OCI-LY7 (cell line): ENCODE measurements around the gene IGF2. TPM values are rescaled to one million over a fixed set of nuclear protein-coding genes. Genes with fewer than 3 reads are reported as not detected.

Experiments
- BruUV-seq: library from RNA; stranded (reverse); fragments of 400-500 nt; replicated peaks from 2 replicates; lab custom pipeline; 2021; lab: Mats Ljungman, UMichigan
- CTCF ChIA-PET: fragments of 300-600 bp; sonication (Branson Sonifier 250); formaldehyde crosslinking; loops from one replicate; lab custom pipeline; 2022; ENCODE audit warnings: antibody characterized with exemption; ENCODE audit not compliant: unreplicated experiment; lab: Charles Lee
- POLR2A ChIA-PET: fragments of 300-600 bp; sonication (Branson Sonifier 250); formaldehyde crosslinking; loops from one replicate; lab custom pipeline; 2022; ENCODE audit warnings: antibody characterized with exemption; lab: Charles Lee
- DNase-seq: peaks from one replicate; pipeline ENCODE4 v3.0.0-alpha.2; 2015; ENCODE audit warnings: low spot score
- H2AFZ ChIP-seq: fragments of 200-600 bp; sonication (generic), shearing (Covaris generic); 2 replicates; pipeline ENCODE4 v1.6.1; 2014; ENCODE audit warnings: mild to moderate bottlenecking, antibody characterized with exemption, low read length, moderate library complexity
- H3K27ac ChIP-seq: fragments of 200-600 bp; sonication (generic); 2 replicates; pipeline ENCODE4 v1.5.1; 2014; ENCODE audit warnings: mixed run types, low read depth, mild to moderate bottlenecking, moderate library complexity, low read length, inconsistent platforms; ENCODE audit not compliant: poor library complexity, severe bottlenecking
- H3K36me3 ChIP-seq: fragments of 200-600 bp; sonication (generic); 2 replicates; pipeline ENCODE4 v1.6.1; 2014; ENCODE audit warnings: mild to moderate bottlenecking, antibody characterized with exemption, low read length, moderate library complexity, mixed read lengths; ENCODE audit not compliant: insufficient read depth
- H3K4me1 ChIP-seq: fragments of 200-600 bp; sonication (generic); 2 replicates; pipeline ENCODE4 v1.5.1; 2014; ENCODE audit warnings: mild to moderate bottlenecking, low read length; ENCODE audit not compliant: insufficient read depth, poor library complexity, severe bottlenecking
- H3K4me2 ChIP-seq: fragments of 200-600 bp; sonication (generic); 2 replicates; pipeline ENCODE4 v1.6.1; 2014; ENCODE audit warnings: mild to moderate bottlenecking, low read length
- H3K4me3 ChIP-seq: fragments of 200-600 bp; sonication (generic); 2 replicates; pipeline ENCODE4 v1.5.1; 2014; ENCODE audit warnings: mild to moderate bottlenecking, low read depth, low read length; ENCODE audit not compliant: poor library complexity, severe bottlenecking
- H3K79me2 ChIP-seq: fragments of 200-600 bp; sonication (generic); 2 replicates; pipeline ENCODE4 v1.6.1; 2016; ENCODE audit warnings: low read depth, mild to moderate bottlenecking, low read length, moderate library complexity, mixed read lengths; ENCODE audit not compliant: insufficient read depth
- H3K9me2 ChIP-seq: fragments of 200-600 bp; sonication (generic); 2 replicates; pipeline ENCODE4 v1.6.1; 2016; ENCODE audit warnings: mild to moderate bottlenecking, low read length, mixed read lengths; ENCODE audit not compliant: insufficient read depth
- H3K9me3 ChIP-seq: fragments of 200-600 bp; sonication (generic); 2 replicates; pipeline ENCODE4 v1.6.1; 2014; ENCODE audit warnings: mild to moderate bottlenecking, mixed run types, low read length, mixed read lengths
- H4K20me1 ChIP-seq: fragments of 200-600 bp; sonication (generic); 2 replicates; pipeline ENCODE4 v1.6.1; 2014; ENCODE audit warnings: mild to moderate bottlenecking, antibody characterized with exemption, low read length, moderate library complexity, mixed read lengths; ENCODE audit not compliant: insufficient read depth
- CTCF ChIP-seq: fragments of 200-600 bp; sonication (generic); conservative IDR thresholded peaks from 2 replicates; pipeline ENCODE4 v1.5.1; 2014; ENCODE audit warnings: mild to moderate bottlenecking, antibody characterized with exemption, low read length, moderate library complexity, mixed read lengths
- EZH2phosphoT487 ChIP-seq: fragments of 200-600 bp; sonication (generic); IDR thresholded peaks from 2 replicates; pipeline ENCODE4 v1.6.1; 2018; ENCODE audit warnings: low read depth, borderline replicate concordance, mild to moderate bottlenecking, mixed run types, antibody characterized with exemption, low read length, moderate library complexity, mixed read lengths
- intact Hi-C: fragments of 100-400 bp; cut with micrococcal nuclease; formaldehyde crosslinking; loops from one replicate; pipeline ENCODE4 v1.10.0; 2022; ENCODE audit not compliant: unreplicated experiment
- total RNA-seq, 2 experiments: library from RNA; depleted of rRNA in 1 of 2; stranded (reverse); fragments of >200 nt in 1 of 2; shearing (Covaris generic) in 1 of 2; gene quantifications; 2 replicates each; pipeline ENCODE4 v1.2.3, GENCODE V29; 2014 to 2022

The IGF2 gene
- total RNA-seq, 2 experiments from 2014 or later: not detected

- Histone ChIP-seq H3K4me3 (no peak overlapping the region), H3K9me3 (no peaks in the 10 kb centered on the region), H2AFZ (no peak overlapping the region), H3K4me2 (no peak overlapping the region), H3K27ac (no peak overlapping the region), H3K36me3 (no peaks in the 10 kb centered on the region), H3K9me2 (no peaks in the 10 kb centered on the region), H3K79me2 (no peaks in the 10 kb centered on the region), H4K20me1 (no peaks in the 10 kb centered on the region), H3K4me1 (no peaks in the 10 kb centered on the region)
- no TSS peak for BruUV-seq
- no peak for DNase-seq
- intact Hi-C loops: no loop called here
- TF ChIP-seq EZH2phosphoT487: no peak
- no peak for TF ChIP-seq CTCF
- POLR2A ChIA-PET: no interaction called here
- CTCF ChIA-PET: no interaction called here
Measured at GRCh38 chr11:2143477-2143798, 4.2 kb upstream of the IGF2 start.

GRCh38 chr11:2142762-2143202 is 3.6 kb upstream of the IGF2 start:
- intact Hi-C loops: no loop called here
- no peaks in the 10 kb centered on the region for H3K9me2 ChIP-seq

DNA sequence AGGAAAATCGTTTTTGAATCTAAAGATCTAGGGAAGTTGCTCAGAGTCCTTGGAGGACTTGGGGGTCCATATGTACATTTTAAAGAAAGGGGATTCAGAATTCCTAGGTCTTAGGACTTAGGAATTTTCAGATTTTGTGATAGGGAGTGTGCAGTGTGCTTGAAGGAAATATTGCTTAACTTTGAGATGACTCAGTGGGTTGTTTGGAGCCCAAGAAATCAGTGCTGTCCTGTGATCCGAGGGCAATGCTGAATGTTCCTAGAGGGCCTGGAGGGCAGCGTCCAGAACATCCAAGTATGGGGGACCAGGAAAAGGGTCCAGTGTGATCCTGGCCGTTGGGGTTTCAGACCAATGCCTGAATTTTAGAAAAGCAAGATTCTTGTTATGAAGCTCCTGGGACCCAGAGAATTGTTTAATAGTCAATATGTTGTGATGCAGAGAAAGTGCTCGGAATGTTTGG is 3.1 kb upstream of the IGF2 start:
- H3K79me2 ChIP-seq: no peaks in the 10 kb centered on the region
- H3K4me3 ChIP-seq: no peak overlapping the region
- H3K4me2 ChIP-seq: no peak overlapping the region
- H3K9me2 ChIP-seq: no peaks in the 10 kb centered on the region
- no peaks in the 10 kb centered on the region for H4K20me1 ChIP-seq
- POLR2A ChIA-PET: no interaction called here
- no peaks in the 10 kb centered on the region for H3K4me1 ChIP-seq
- CTCF ChIA-PET: no interaction called here
- H3K9me3 ChIP-seq: no peaks in the 10 kb centered on the region
- no TSS peak for BruUV-seq
- no peak overlapping the region for H2AFZ ChIP-seq
- H3K36me3 ChIP-seq: no peaks in the 10 kb centered on the region
- no peak for TF ChIP-seq CTCF
- no peak for TF ChIP-seq EZH2phosphoT487
- intact Hi-C loops: no loop called here
- DNase-seq: no peak
- H3K27ac ChIP-seq: no peak overlapping the region

More at GRCh38 chr11:2142762-2143202, 3.6 kb upstream of the IGF2 start:
- Histone ChIP-seq H2AFZ (no peak overlapping the region), H3K4me1 (no peaks in the 10 kb centered on the region), H3K9me3 (no peaks in the 10 kb centered on the region), H3K27ac (no peak overlapping the region), H4K20me1 (no peaks in the 10 kb centered on the region), H3K4me2 (no peak overlapping the region), H3K4me3 (no peak overlapping the region), H3K36me3 (no peaks in the 10 kb centered on the region), H3K79me2 (no peaks in the 10 kb centered on the region)
- ChIA-PET POLR2A (no interaction called here), CTCF (no interaction called here)
- no TSS peak for BruUV-seq
- TF ChIP-seq EZH2phosphoT487 (no peak), CTCF (no peak)
- no peak for DNase-seq
